HepG2 (cell line): Measurements from ENCODE around the gene ZFR2. TPM values are rescaled to one million over a fixed set of nuclear protein-coding genes. Genes with fewer than 3 reads are reported as not detected.
A peak's percentile ranks its signal among the peaks of the same experiment; 100 is the strongest.

Source experiments
- AHR ChIP-seq: IDR thresholded peaks from 2 replicates; pipeline ENCODE4 v1.6.1; 2018; ENCODE audit warnings: missing genetic modification reagents, missing compliant biosample characterization
- GATA4 ChIP-seq: sonication (generic); IDR thresholded peaks from 2 replicates; pipeline ENCODE4 v1.6.1; 2016; ENCODE audit warnings: antibody characterized with exemption, low read depth, borderline replicate concordance
- HOXA3 ChIP-seq: sonication (generic); formaldehyde crosslinking; IDR thresholded peaks from 2 replicates; pipeline ENCODE4 v1.5.0; 2020; ENCODE audit warnings: missing genetic modification reagents
- HOXA9 ChIP-seq: sonication (generic); formaldehyde crosslinking; IDR thresholded peaks from 2 replicates; pipeline ENCODE4 v1.8.1; 2022; ENCODE audit warnings: missing genetic modification reagents, mild to moderate bottlenecking, moderate library complexity, borderline replicate concordance
- KMT2A ChIP-seq: sonication (generic); formaldehyde crosslinking; IDR thresholded peaks from 2 replicates; pipeline ENCODE4 v1.4.0; 2020; ENCODE audit warnings: missing genetic modification reagents
- MED8 ChIP-seq: sonication (generic); formaldehyde crosslinking; IDR thresholded peaks from 2 replicates; pipeline ENCODE4 v1.8.1; 2023; ENCODE audit warnings: mild to moderate bottlenecking, missing genetic modification reagents; ENCODE audit not compliant: insufficient replicate concordance
- MZF1 ChIP-seq: sonication (generic); formaldehyde crosslinking; IDR thresholded peaks from 2 replicates; pipeline ENCODE4 v1.8.1; 2023; ENCODE audit warnings: mild to moderate bottlenecking, missing genetic modification reagents, borderline replicate concordance
- NFIC ChIP-seq: IDR thresholded peaks from 2 replicates; pipeline ENCODE4 v1.6.1; 2012; ENCODE audit warnings: mild to moderate bottlenecking, low read length, inconsistent platforms
- NR0B2 ChIP-seq: sonication (generic); formaldehyde crosslinking; IDR thresholded peaks from 2 replicates; pipeline ENCODE4 v1.4.0; 2020; ENCODE audit warnings: mild to moderate bottlenecking, missing genetic modification reagents
- REST ChIP-seq, 2 experiments: IDR thresholded peaks; 2 replicates each; pipeline ENCODE4 v1.6.1; 2011 to 2012; ENCODE audit warnings: low read length in 2 of 2, borderline replicate concordance in 1 of 2, low read depth in 1 of 2, mild to moderate bottlenecking in 1 of 2, moderate library complexity in 1 of 2
- SETDB1 ChIP-seq: sonication (generic); formaldehyde crosslinking; IDR thresholded peaks from 2 replicates; pipeline ENCODE4 v1.5.1; 2020; ENCODE audit warnings: missing genetic modification reagents, mild to moderate bottlenecking, borderline replicate concordance
- SKI ChIP-seq: fragments of 450-650 bp; IDR thresholded peaks from one replicate; pipeline ENCODE4 v1.6.1; 2018; ENCODE audit warnings: mild to moderate bottlenecking; ENCODE audit not compliant: partially characterized antibody
- THAP8 ChIP-seq: sonication (generic); formaldehyde crosslinking; IDR thresholded peaks from 2 replicates; pipeline ENCODE4 v1.5.1; 2020; ENCODE audit warnings: missing genetic modification reagents, mild to moderate bottlenecking, borderline replicate concordance
- XRCC5 ChIP-seq: fragments of 200-400 bp; formaldehyde crosslinking; optimal IDR thresholded peaks from 2 replicates; pipeline ENCODE3; 2017; ENCODE audit warnings: mild to moderate bottlenecking, low read length
- ZFP82 ChIP-seq: sonication (generic); formaldehyde crosslinking; IDR thresholded peaks from 2 replicates; pipeline ENCODE4 v1.5.1; 2020; ENCODE audit warnings: mild to moderate bottlenecking, missing genetic modification reagents, borderline replicate concordance
- ZNF143 ChIP-seq: sonication (generic); formaldehyde crosslinking; IDR thresholded peaks from 2 replicates; pipeline ENCODE4 v1.4.0; 2020; ENCODE audit warnings: missing genetic modification reagents
- ZNF280B ChIP-seq: sonication (generic); formaldehyde crosslinking; IDR thresholded peaks from 2 replicates; pipeline ENCODE4 v1.5.0; 2020; ENCODE audit warnings: missing genetic modification reagents, mild to moderate bottlenecking, borderline replicate concordance
- ZNF430 ChIP-seq: sonication (generic); formaldehyde crosslinking; IDR thresholded peaks from 2 replicates; pipeline ENCODE4 v1.9.0; 2021; ENCODE audit warnings: mild to moderate bottlenecking, missing genetic modification reagents
- ZNF44 ChIP-seq: sonication (generic); formaldehyde crosslinking; IDR thresholded peaks from 2 replicates; pipeline ENCODE4 v1.5.1; 2020; ENCODE audit warnings: mild to moderate bottlenecking, missing genetic modification reagents
- ZNF546 ChIP-seq: sonication (generic); formaldehyde crosslinking; conservative IDR thresholded peaks from 2 replicates; pipeline ENCODE4 v1.8.1; 2023; ENCODE audit warnings: mild to moderate bottlenecking, missing genetic modification reagents
- ZSCAN31 ChIP-seq: sonication (generic); formaldehyde crosslinking; IDR thresholded peaks from 2 replicates; pipeline ENCODE4 v1.5.0; 2020; ENCODE audit warnings: low read depth, mild to moderate bottlenecking, missing genetic modification reagents
- polyA plus RNA-seq, 8 experiments: library from polyadenylated mRNA; depleted of rRNA in 3 of 8; stranded (reverse) in 7 of 8; unstranded in 1 of 8; fragments of >200 nt; fragmentation: Illumina TruSeq in 4 of 8; extraction: Trizol in 4 of 8; gene quantifications; 2 replicates each; pipeline versions ENCODE4 v1.2.1 to v1.2.3, GENCODE V29; 2011 to 2016; ENCODE audit warnings: low read depth in 4 of 8, missing spikeins in 1 of 8, mixed read lengths in 1 of 8; ENCODE audit not compliant: insufficient read depth in 1 of 8
- total RNA-seq, 5 experiments: library from RNA; depleted of rRNA; stranded (reverse); fragments of >200 nt; fragmentation: Illumina TruSeq; extraction: Trizol; gene quantifications; 2 replicates each; pipeline ENCODE4 v1.2.3, GENCODE V29; 2016; ENCODE audit warnings: low read depth in 1 of 5

ZFR2 gene
- total and polyA plus RNA-seq, 2 of the 13 experiments (the other 11 are each of a cell fraction or from before 2014, with no cell fraction given), result 0.37 to 0.69 TPM

GRCh38 chr19:3761382-3762129 lies 107.3 kb downstream of the ZFR2 start, which contains the start of gene APBA3 (continued):
- TF ChIP-seq AHR (CRISPR knock-in tag) (peak; percentile 88; the same call in 1 of the 2 replicates), MED8 (CRISPR knock-in tag) (no peak), GATA4 (peak; percentile 60), HOXA9 (no peak), NFIC (no peak; the same call in 1 of the 2 replicates), SETDB1 (CRISPR knock-in tag) (0 out of 2 replicates have a peak, but pooled peaks have one; percentile 43), XRCC5 (peak; percentile 77), THAP8 (CRISPR knock-in tag) (no peak), ZNF143 (peak; percentile 99), ZNF280B (peak; percentile 39; the same call in 1 of the 2 replicates), ZNF44 (CRISPR knock-in tag) (no peak), ZFP82 (CRISPR knock-in tag) (0 out of 2 replicates have a peak, but pooled peaks have one; percentile 59), KMT2A (CRISPR knock-in tag) (peak; percentile 81), SKI (peak; percentile 35), ZNF430 (CRISPR knock-in tag) (peak; percentile 31; the same call in 1 of the 2 replicates), REST (IDR thresholded peaks at IDR 0.05; ENCODE audit: borderline replicate concordance in 1 of 2, low read depth in 1 of 2, low read length in 2 of 2) (no peak), ZNF546 (CRISPR knock-in tag) (peak; percentile 32; the same call in 1 of the 2 replicates), MZF1 (CRISPR knock-in tag) (no peak), HOXA3 (CRISPR knock-in tag) (peak; percentile 10; the same call in 1 of the 2 replicates), ZSCAN31 (CRISPR knock-in tag) (peak; percentile 63; the same call in 1 of the 2 replicates), NR0B2 (CRISPR knock-in tag) (peak; percentile 50; the same call in 1 of the 2 replicates)
